MM.1S (cell line): ENCODE results near the gene MYO9B.

Experiments used
- EZH2 ChIP-seq: fragments of 300-600 bp; sonication (generic); optimal IDR thresholded peaks from 2 replicates; pipeline ENCODE3; 2017; ENCODE audit warnings: low read depth, mild to moderate bottlenecking, antibody characterized with exemption, low read length, mixed read lengths
- TF ChIP-seq, protein P1 (sequence below): fragments of 300-600 bp; sonication (generic); IDR thresholded peaks from 2 replicates; pipeline ENCODE4 v1.5.1; 2016; ENCODE audit warnings: antibody characterized with exemption, low read length, mixed read lengths

DNA sequence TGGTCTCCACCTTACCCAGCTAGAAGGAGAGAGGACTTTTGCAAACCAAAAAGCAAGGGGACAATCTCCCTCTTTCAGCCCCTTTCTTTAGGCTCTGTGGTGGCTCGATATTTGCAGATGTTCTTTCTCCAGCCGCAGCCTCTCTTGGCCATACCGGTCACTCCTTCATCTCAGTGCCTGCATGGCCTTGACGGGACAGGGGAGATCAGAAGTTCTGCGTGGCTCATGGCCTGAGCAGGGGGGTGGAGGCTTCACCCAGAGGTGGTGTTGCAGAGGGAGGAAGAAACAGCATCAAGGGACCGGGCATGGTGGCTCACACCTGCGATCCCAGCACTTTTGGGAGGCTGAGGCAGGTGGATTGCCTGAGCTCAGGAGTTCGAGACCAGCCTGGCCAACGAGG lies 53.2 kb downstream of the MYO9B start:
- TF ChIP-seq, protein P1, sequence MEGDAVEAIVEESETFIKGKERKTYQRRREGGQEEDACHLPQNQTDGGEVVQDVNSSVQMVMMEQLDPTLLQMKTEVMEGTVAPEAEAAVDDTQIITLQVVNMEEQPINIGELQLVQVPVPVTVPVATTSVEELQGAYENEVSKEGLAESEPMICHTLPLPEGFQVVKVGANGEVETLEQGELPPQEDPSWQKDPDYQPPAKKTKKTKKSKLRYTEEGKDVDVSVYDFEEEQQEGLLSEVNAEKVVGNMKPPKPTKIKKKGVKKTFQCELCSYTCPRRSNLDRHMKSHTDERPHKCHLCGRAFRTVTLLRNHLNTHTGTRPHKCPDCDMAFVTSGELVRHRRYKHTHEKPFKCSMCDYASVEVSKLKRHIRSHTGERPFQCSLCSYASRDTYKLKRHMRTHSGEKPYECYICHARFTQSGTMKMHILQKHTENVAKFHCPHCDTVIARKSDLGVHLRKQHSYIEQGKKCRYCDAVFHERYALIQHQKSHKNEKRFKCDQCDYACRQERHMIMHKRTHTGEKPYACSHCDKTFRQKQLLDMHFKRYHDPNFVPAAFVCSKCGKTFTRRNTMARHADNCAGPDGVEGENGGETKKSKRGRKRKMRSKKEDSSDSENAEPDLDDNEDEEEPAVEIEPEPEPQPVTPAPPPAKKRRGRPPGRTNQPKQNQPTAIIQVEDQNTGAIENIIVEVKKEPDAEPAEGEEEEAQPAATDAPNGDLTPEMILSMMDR, result no peak
- no peak for TF ChIP-seq EZH2
